Caco-2 (cell line): ENCODE measurements around the gene IL17RC. TPM values are rescaled to one million over a fixed set of nuclear protein-coding genes. Genes with fewer than 3 reads are reported as not detected.

ENCODE experiments used
- BruUV-seq: library from RNA; stranded (reverse); fragments of 400-500 nt; replicated peaks from 2 replicates; lab custom pipeline; 2021; lab: Mats Ljungman, UMichigan
- CTCF ChIA-PET: fragments of 300-600 bp; sonication (Branson Sonifier 250); formaldehyde crosslinking; loops from one replicate; lab custom pipeline; 2022; ENCODE audit warnings: antibody characterized with exemption; lab: Charles Lee
- POLR2A ChIA-PET: fragments of 300-600 bp; sonication (Branson Sonifier 250); formaldehyde crosslinking; loops from one replicate; lab custom pipeline; 2022; ENCODE audit warnings: antibody characterized with exemption; lab: Charles Lee
- DNase-seq, 2 experiments: peaks; one replicate each; pipeline versions ENCODE4 v3.0.0 to v3.0.0-alpha.2; 2020 to 2022
- H3K27me3 ChIP-seq: replicated peaks from 2 replicates; pipeline ENCODE4 v1.6.0; 2011; ENCODE audit warnings: low read length; ENCODE audit not compliant: control insufficient read depth, insufficient read depth
- H3K36me3 ChIP-seq: 2 replicates; pipeline ENCODE4 v1.5.1; 2011; ENCODE audit warnings: low read length; ENCODE audit not compliant: control insufficient read depth, insufficient read depth
- H3K4me1 ChIP-seq: fragments of 250-450 bp; sonication (Bioruptor Pico); 2 replicates; pipeline ENCODE4 v1.5.1; 2020; ENCODE audit warnings: mild to moderate bottlenecking
- H3K4me3 ChIP-seq: 2 replicates; pipeline ENCODE4 v1.5.1; 2011; ENCODE audit warnings: low read depth, mild to moderate bottlenecking, control low read depth, low read length
- H3K9me3 ChIP-seq: fragments of 250-450 bp; sonication (Bioruptor Pico); 2 replicates; pipeline ENCODE4 v1.5.1; 2020; ENCODE audit warnings: mild to moderate bottlenecking, moderate library complexity
- H3K27ac Mint-ChIP-seq: one replicate; pipeline ENCODE4 v1.8.0; 2022; ENCODE audit warnings: mixed read lengths; ENCODE audit not compliant: unreplicated experiment
- H3K27me3 Mint-ChIP-seq: one replicate; pipeline ENCODE4 v1.8.0; 2022; ENCODE audit warnings: mixed read lengths; ENCODE audit not compliant: insufficient read depth, unreplicated experiment
- H3K36me3 Mint-ChIP-seq: one replicate; pipeline ENCODE4 v1.8.0; 2022; ENCODE audit warnings: mild to moderate bottlenecking, mixed read lengths; ENCODE audit not compliant: insufficient read depth, unreplicated experiment
- H3K4me1 Mint-ChIP-seq: one replicate; pipeline ENCODE4 v1.8.0; 2022; ENCODE audit warnings: low read depth, mixed read lengths; ENCODE audit not compliant: unreplicated experiment
- H3K4me3 Mint-ChIP-seq: one replicate; pipeline ENCODE4 v1.8.0; 2022; ENCODE audit warnings: mild to moderate bottlenecking, moderate library complexity, mixed read lengths; ENCODE audit not compliant: unreplicated experiment
- H3K9me3 Mint-ChIP-seq: one replicate; pipeline ENCODE4 v1.8.0; 2022; ENCODE audit warnings: mixed read lengths; ENCODE audit not compliant: unreplicated experiment
- intact Hi-C: fragments of 100-400 bp; cut with micrococcal nuclease; formaldehyde crosslinking; loops from one replicate; pipeline ENCODE4 v1.10.0; 2022; ENCODE audit not compliant: unreplicated experiment
- total RNA-seq: library from RNA; stranded (reverse); gene quantifications from 2 replicates; pipeline ENCODE4 v1.2.3, GENCODE V29; 2022
- TF ChIP-seq, protein P1 (sequence below), 2 experiments: fragments of 200-600 bp in 1 of 2; IDR thresholded peaks; 1 replicate in 1 of 2; 2 replicates in 1 of 2; pipeline versions ENCODE4 v1.5.1 to v1.8.0; 2011 to 2022; ENCODE audit warnings: antibody characterized with exemption in 1 of 2, control low read depth in 1 of 2, inconsistent platforms in 1 of 2, low read depth in 1 of 2, low read length in 1 of 2, mild to moderate bottlenecking in 1 of 2, moderate library complexity in 1 of 2; ENCODE audit not compliant: insufficient read depth in 1 of 2, severe bottlenecking in 1 of 2, unreplicated experiment in 1 of 2

The IL17RC gene
- total RNA-seq, 1 experiment from 2014 or later: 11.3 TPM

DNA sequence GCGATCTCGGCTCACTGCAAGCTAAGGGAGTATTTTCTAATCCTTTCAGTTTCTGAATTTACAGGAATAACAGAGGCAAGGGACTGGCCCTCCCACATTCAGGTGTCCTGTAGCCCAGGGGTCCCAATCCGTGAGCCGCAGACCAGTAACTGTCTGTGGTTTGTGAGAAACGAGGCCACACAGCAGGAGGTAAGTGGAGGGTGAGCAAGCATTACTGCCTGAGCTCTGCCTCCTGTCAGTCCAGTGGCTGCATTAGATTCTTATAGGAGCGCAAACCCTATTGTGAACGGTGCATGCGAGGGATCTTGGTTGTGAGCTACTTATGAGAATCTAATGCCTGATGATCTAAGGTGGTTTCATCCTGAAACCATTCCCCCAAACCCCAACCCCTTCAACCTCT, 5.0 kb upstream of the IL17RC start:
- no peak overlapping the region for H3K27ac Mint-ChIP-seq
- H3K4me3 ChIP-seq: no peak overlapping the region
- no peaks in the 10 kb centered on the region for H3K9me3 ChIP-seq
- H3K4me1 Mint-ChIP-seq: no peaks in the 10 kb centered on the region
- H3K27me3 Mint-ChIP-seq: no peaks in the 10 kb centered on the region
- BruUV-seq: no TSS peak
- peaks cover 9% of the 10 kb centered on the region for H3K36me3 ChIP-seq
- H3K27me3 ChIP-seq: no peaks in the 10 kb centered on the region
- peaks cover 59% of the 10 kb centered on the region for H3K36me3 Mint-ChIP-seq
- CTCF ChIA-PET: no interaction called here
- TF ChIP-seq, protein P1, sequence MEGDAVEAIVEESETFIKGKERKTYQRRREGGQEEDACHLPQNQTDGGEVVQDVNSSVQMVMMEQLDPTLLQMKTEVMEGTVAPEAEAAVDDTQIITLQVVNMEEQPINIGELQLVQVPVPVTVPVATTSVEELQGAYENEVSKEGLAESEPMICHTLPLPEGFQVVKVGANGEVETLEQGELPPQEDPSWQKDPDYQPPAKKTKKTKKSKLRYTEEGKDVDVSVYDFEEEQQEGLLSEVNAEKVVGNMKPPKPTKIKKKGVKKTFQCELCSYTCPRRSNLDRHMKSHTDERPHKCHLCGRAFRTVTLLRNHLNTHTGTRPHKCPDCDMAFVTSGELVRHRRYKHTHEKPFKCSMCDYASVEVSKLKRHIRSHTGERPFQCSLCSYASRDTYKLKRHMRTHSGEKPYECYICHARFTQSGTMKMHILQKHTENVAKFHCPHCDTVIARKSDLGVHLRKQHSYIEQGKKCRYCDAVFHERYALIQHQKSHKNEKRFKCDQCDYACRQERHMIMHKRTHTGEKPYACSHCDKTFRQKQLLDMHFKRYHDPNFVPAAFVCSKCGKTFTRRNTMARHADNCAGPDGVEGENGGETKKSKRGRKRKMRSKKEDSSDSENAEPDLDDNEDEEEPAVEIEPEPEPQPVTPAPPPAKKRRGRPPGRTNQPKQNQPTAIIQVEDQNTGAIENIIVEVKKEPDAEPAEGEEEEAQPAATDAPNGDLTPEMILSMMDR (IDR thresholded peaks at IDR 0.05; ENCODE audit: insufficient read depth in 1 of 2, low read depth in 1 of 2, low read length in 1 of 2, severe bottlenecking in 1 of 2, unreplicated experiment in 1 of 2): no peak
- no peak overlapping the region for H3K4me3 Mint-ChIP-seq
- DNase-seq: no peak
- no peaks in the 10 kb centered on the region for H3K9me3 Mint-ChIP-seq
- intact Hi-C loops: no loop called here
- peaks cover 17% of the 10 kb centered on the region for H3K4me1 ChIP-seq
- POLR2A ChIA-PET: interaction anchor here (0.6 kb wide), 1 partner anchor 30 kb away, joined by 12 read pairs; no protein-coding TSS in a partner anchor

DNA sequence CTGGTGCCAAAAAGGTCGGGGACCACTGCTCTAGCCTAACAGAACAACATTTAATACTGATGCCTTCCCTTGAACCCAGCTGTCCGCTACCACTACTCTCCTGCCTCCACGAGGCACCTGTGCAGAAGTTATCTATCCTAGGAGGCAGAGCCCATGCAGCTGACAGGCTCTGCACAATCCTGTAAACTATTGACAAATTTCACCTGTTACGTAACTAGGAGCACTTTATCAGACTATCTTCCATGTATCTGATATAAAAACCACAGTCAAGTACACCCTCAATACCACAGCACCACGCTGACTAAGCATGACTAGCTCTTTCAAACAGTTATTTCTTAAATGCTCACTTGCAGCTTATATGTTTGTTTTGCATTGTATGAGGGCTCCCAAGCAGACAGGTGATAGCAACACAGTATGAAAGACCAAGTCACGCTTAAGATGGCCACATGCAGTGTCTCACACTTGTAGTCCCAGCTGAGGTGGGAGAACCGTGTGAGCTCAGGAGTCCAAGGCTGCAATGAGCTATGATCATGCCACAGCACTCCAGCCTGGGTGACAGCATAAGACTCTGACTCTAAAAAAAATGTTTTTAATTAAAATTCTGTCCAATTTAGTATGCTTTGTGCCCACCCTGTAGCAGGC, 4.5 kb upstream of the IL17RC start:
- Mint-ChIP-seq H3K27ac (no peak overlapping the region), H3K27me3 (no peaks in the 10 kb centered on the region), H3K4me3 (no peak overlapping the region), H3K9me3 (no peaks in the 10 kb centered on the region), H3K4me1 (no peaks in the 10 kb centered on the region), H3K36me3 (peaks cover 63% of the 10 kb centered on the region)
- Histone ChIP-seq H3K4me3 (no peak overlapping the region), H3K4me1 (peaks cover 21% of the 10 kb centered on the region), H3K36me3 (peaks cover 9% of the 10 kb centered on the region), H3K9me3 (no peaks in the 10 kb centered on the region), H3K27me3 (no peaks in the 10 kb centered on the region)
- intact Hi-C loops: no loop called here
- no TSS peak for BruUV-seq
- DNase-seq: no peak
- ChIA-PET POLR2A (interaction anchor here (0.6 to 0.9 kb wide), 2 partner anchors 10 to 29 kb away, joined by 4 to 12 read pairs; partner anchors contain the start of gene IL17RE), CTCF (no interaction called here)
- TF ChIP-seq, protein P1 (IDR thresholded peaks at IDR 0.05; ENCODE audit: insufficient read depth in 1 of 2, low read depth in 1 of 2, low read length in 1 of 2, severe bottlenecking in 1 of 2, unreplicated experiment in 1 of 2): no peak

DNA sequence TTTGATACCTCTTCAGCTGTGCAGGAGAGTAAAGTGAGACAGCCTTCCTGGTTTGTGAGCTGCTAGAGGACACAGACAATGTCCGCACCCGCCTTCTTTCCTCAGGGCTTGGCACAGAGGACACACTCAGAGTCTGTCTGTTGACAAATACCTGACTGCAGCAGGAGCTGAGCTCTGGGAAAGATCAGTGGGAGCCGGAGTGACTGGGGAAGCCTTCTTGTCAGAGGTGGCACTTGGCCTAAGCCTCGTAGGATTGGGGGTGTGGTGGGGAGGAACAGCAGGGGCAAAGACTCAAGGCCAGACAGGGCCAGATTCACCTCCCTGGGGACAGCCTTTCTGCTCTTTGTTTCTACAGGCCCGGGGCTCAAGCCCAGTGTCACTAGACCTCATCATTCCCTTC, 3.3 kb upstream of the IL17RC start:
- H3K4me3 Mint-ChIP-seq: no peak overlapping the region
- ChIA-PET CTCF (interaction anchor here (1.6 to 5.0 kb wide), 3 partner anchors 16 to 33 kb away, joined by 4 to 63 read pairs (median 8); partner anchors contain the start of gene CRELD1), POLR2A (interaction anchor here (1.8 to 3.9 kb wide), 2 partner anchors 11 to 16 kb away, joined by 15 to 30 read pairs; partner anchors contain the start of gene IL17RE)
- H3K4me1 Mint-ChIP-seq: no peaks in the 10 kb centered on the region
- H3K27ac Mint-ChIP-seq: no peak overlapping the region
- intact Hi-C loops: no loop called here
- BruUV-seq: no TSS peak
- Histone ChIP-seq H3K9me3 (no peaks in the 10 kb centered on the region), H3K27me3 (no peaks in the 10 kb centered on the region), H3K36me3 (peaks cover 6% of the 10 kb centered on the region), H3K4me3 (no peak overlapping the region), H3K4me1 (peaks cover 21% of the 10 kb centered on the region)
- H3K9me3 Mint-ChIP-seq: no peaks in the 10 kb centered on the region
- no peaks in the 10 kb centered on the region for H3K27me3 Mint-ChIP-seq
- no peak for DNase-seq
- TF ChIP-seq, protein P1 (IDR thresholded peaks at IDR 0.05; ENCODE audit: insufficient read depth in 1 of 2, low read depth in 1 of 2, low read length in 1 of 2, severe bottlenecking in 1 of 2, unreplicated experiment in 1 of 2): no peak
- peaks cover 51% of the 10 kb centered on the region for H3K36me3 Mint-ChIP-seq
